ENCODE data around the gene ZNF805.

ZNF805 gene

DNA sequence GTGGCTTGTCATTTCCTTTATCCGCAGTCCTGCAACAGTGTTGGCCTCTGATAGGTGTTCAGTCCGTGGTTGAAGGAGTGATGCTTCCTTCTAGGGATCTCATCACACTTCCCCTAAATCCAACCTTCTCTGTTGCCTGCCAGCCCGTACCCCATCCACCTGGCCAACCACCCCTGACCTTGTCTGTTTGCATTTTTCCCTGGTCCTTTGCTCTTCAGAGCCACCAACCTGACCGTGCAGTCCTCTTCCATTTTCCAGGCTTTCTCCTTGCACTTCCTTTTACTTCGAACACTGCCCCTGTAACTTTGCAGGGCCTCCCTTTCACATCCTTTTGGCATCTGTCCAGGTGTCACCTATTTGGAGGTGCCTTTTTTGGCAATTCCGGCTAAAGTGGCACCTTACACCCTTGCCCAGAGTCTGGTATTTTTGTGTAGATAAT lies 40.5 kb downstream of the ZNF805 start:
- no peak overlapping the region for H3K27ac Mint-ChIP-seq
- no peaks in the 10 kb centered on the region for H3K27me3 Mint-ChIP-seq
- no peak overlapping the region for H3K4me3 Mint-ChIP-seq
- H3K4me1 Mint-ChIP-seq (ENCODE audit: low read depth): peaks cover 40% of the 10 kb centered on the region
- H3K9me3 Mint-ChIP-seq (ENCODE audit: low read depth): no peaks in the 10 kb centered on the region
- peaks cover 13% of the 10 kb centered on the region for H3K36me3 Mint-ChIP-seq

DNA sequence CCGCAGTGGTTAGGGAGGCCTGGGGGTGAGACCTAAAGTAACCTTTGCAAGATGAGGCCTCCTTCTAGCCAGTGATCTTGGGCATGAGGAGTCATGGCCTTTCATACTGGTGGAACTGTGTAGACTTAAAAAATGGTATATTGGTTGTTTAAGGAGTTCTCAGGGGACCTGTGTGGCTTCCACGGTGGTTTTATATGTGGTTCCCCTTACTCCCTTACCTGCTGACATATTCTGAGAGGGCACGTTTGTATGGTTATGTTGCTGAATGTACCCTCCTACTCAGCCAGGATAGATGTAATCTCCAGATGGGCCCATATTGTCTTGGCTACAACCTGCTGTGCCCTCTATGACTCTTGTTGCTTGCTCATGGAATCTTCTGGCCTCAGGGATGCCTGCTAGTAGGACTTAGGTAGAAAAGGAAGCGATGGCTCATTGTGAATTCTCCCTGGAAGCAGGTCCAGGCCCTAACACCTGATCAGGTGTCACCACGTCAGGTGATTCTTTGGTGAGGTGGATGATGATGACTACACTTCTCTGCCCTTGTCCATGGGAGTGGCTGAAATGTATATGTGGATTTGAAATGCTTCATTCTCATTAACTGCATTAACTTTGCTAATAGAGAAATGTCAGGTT lies 41.7 kb downstream of the ZNF805 start:
- Mint-ChIP-seq H3K9me3 (ENCODE audit: low read depth) (peaks cover 3% of the 10 kb centered on the region), H3K4me1 (ENCODE audit: low read depth) (peaks cover 43% of the 10 kb centered on the region), H3K27ac (peak overlapping the region; percentile 64), H3K27me3 (no peaks in the 10 kb centered on the region), H3K36me3 (peaks cover 20% of the 10 kb centered on the region), H3K4me3 (no peak overlapping the region)

DNA sequence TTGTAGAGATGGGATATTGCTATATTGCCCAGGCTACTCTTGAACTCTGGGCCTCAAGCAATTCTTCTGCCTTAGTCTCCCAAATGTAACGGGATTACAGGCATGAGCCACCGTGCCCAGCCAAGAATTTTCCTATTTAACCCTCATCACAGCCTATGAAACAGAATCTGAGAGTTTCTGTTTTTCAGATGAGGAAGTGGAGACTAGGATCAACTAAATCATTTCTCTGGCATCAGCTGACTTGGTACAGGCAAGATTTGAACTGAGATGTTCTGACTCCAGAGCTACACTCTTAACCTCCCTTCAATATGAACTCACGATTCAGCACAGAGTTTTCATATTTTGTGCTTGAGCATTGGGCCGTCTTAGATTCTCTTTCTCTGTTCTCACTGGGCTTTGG lies 47.9 kb downstream of the ZNF805 start:
- Mint-ChIP-seq H3K27me3 (no peaks in the 10 kb centered on the region), H3K4me3 (peak overlapping the region; percentile 10), H3K9me3 (ENCODE audit: low read depth) (peaks cover 25% of the 10 kb centered on the region), H3K36me3 (peaks cover 64% of the 10 kb centered on the region), H3K27ac (no peak overlapping the region), H3K4me1 (ENCODE audit: low read depth) (peaks cover 19% of the 10 kb centered on the region)

DNA sequence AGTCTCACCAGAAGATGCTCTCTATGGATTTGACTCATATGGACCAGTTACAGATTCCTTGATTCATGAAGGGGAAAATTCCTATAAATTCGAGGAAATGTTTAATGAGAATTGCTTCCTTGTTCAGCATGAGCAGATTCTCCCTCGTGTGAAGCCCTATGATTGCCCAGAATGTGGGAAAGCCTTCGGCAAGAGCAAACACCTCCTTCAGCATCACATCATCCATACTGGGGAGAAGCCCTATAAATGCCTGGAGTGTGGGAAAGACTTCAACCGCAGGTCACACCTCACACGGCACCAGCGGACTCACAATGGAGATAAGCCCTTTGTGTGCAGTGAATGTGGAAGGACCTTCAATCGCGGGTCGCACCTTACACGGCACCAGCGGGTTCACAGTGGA lies 50.5 kb downstream of the ZNF805 start:
- peaks cover 43% of the 10 kb centered on the region for H3K9me3 Mint-ChIP-seq (ENCODE audit: low read depth)
- no peak overlapping the region for H3K27ac Mint-ChIP-seq
- no peak overlapping the region for H3K4me3 Mint-ChIP-seq
- peaks cover 4% of the 10 kb centered on the region for H3K4me1 Mint-ChIP-seq (ENCODE audit: low read depth)
- H3K36me3 Mint-ChIP-seq: peaks cover 81% of the 10 kb centered on the region
- no peaks in the 10 kb centered on the region for H3K27me3 Mint-ChIP-seq

DNA sequence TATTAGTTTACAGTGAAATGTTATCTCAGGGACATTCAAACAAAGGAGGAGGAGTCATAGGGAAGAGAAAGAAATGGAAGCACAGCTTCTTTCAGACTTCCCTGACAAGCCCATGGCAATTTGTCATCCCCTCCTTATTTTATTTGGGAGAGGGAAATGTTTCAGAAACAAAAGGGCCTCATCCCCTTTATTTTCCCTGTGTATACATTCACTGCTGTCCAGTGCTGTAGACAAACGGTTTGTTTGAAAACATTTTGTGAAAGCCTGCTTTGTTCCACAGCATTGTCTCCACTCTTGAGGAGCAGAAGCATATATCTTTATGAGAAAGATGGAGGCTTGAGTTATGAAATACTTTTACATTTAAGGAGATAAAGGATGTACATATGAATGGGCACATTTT lies 52.1 kb downstream of the ZNF805 start:
- Mint-ChIP-seq H3K4me3 (no peak overlapping the region), H3K9me3 (ENCODE audit: low read depth) (peaks cover 44% of the 10 kb centered on the region), H3K27ac (no peak overlapping the region), H3K36me3 (peaks cover 82% of the 10 kb centered on the region), H3K27me3 (no peaks in the 10 kb centered on the region), H3K4me1 (ENCODE audit: low read depth) (peaks cover under 1% of the 10 kb centered on the region)

DNA sequence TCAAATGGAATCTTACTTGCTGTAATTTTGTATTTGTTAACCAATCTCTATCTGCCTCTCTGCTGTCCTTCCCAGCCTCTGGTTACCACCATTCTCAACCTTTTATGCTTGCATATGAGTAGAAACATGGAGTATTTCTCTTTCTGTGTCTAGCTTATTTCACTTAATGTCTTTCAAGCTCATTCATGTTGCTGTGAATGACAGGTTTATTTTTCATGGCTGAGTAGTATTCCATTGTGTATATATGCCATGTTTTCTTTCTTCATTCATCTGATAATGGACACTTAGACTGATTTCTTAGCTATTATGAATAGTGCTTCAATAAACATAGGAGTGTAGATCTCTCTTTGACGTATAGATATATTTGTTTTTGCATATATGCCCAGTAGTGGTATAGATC lies 53.3 kb downstream of the ZNF805 start:
- H3K27me3 Mint-ChIP-seq: no peaks in the 10 kb centered on the region
- no peak overlapping the region for H3K27ac Mint-ChIP-seq
- H3K4me3 Mint-ChIP-seq: no peak overlapping the region
- H3K9me3 Mint-ChIP-seq (ENCODE audit: low read depth): peaks cover 52% of the 10 kb centered on the region
- peaks cover 2% of the 10 kb centered on the region for H3K4me1 Mint-ChIP-seq (ENCODE audit: low read depth)
- H3K36me3 Mint-ChIP-seq: peaks cover 81% of the 10 kb centered on the region

DNA sequence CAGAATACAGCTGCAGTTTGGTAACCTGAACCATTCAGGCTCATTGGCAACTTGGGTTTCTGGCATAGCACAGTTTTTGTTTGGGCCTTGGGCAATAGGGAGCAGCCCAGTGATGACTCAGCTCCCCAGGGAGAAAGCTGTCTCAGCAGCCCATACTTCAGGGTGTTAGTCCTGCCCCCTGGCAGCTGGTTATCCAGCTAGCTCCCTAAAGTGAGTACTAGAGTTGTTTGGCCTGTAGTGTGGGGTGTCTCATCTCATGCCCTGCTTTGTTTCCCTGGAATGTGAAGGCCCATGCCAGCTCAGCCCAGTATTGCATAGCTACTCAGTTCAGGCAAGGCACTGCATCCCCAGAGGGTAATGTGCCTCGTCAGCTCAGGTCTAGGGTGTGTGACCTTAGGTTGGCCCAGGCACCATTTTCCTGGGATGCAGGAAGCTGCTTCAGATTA lies 61.6 kb downstream of the ZNF805 start:
- H3K27me3 Mint-ChIP-seq: no peaks in the 10 kb centered on the region
- H3K9me3 Mint-ChIP-seq (ENCODE audit: low read depth): peaks cover 21% of the 10 kb centered on the region
- H3K4me3 Mint-ChIP-seq: no peak overlapping the region
- H3K27ac Mint-ChIP-seq: no peak overlapping the region
- peaks cover 10% of the 10 kb centered on the region for H3K4me1 Mint-ChIP-seq (ENCODE audit: low read depth)
- H3K36me3 Mint-ChIP-seq: peaks cover 44% of the 10 kb centered on the region

DNA sequence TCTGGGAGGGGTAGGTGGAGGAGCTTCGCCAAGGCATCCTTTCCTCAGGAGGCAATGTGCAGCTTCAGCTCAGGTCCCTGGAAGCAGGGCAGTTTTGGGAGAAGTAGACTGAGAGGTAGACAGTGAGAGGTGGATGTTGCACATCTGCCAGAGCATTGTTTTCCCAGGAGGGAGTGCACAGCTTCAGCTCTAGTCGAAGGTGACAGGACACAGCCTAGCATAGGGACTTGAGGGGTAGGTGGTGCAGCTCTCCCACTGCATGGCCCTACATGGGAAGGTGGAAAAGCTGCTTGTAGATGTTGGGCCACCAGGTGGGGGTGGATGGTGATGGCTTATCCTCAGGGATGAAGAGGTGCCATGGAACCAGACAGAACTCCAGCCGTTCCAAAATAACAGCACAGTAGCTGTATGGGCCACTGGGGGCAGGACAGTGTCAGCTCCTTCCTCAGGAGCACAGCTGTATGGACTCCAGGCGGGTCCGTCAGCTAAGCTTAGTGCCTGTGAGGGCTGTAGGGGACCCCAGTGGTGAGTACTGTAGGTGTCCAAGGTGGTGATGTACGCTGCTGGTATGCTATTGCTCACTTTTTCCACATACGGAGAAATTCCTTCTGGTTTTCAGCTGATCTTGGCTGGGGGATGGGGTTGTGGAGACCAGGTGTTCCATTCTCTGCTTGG lies 62.4 kb downstream of the ZNF805 start:
- Mint-ChIP-seq H3K27me3 (no peaks in the 10 kb centered on the region), H3K4me3 (no peak overlapping the region), H3K9me3 (ENCODE audit: low read depth) (peaks cover 16% of the 10 kb centered on the region), H3K4me1 (ENCODE audit: low read depth) (peaks cover 9% of the 10 kb centered on the region), H3K36me3 (peaks cover 38% of the 10 kb centered on the region), H3K27ac (peak overlapping the region; percentile 6)

All from activated naive CD8-positive, alpha-beta T cell (primary cell).